Omental fat pad (tissue), 4 donors: ENCODE measurements around the gene ASIC4. TPM values are rescaled to one million over a fixed set of nuclear protein-coding genes. Genes with fewer than 3 reads are reported as not detected.

ENCODE experiments used
- ATAC-seq: fragments of 150-250 bp; one replicate; pipeline ENCODE4 v1.9.1; 2016; ENCODE audit warnings: mild to moderate bottlenecking, moderate library complexity; ENCODE audit not compliant: low FRiP score
- DNase-seq: peaks from one replicate; pipeline ENCODE4 v3.0.0-alpha.2; 2019; ENCODE audit warnings: low spot score
- CTCF ChIP-seq, 3 donors: fragments of 450-650 bp; IDR thresholded peaks; one replicate each; pipeline ENCODE4 v1.5.1; 2016 to 2017; ENCODE audit warnings: antibody characterized with exemption in 3 of 3, mild to moderate bottlenecking in 3 of 3, moderate library complexity in 2 of 3
- total RNA-seq, 4 donors: library from RNA; depleted of rRNA; stranded (reverse); fragments of >200 nt; gene quantifications; one replicate each; pipeline ENCODE4 v1.1.0, GENCODE V29; 2016

ASIC4 gene
- total RNA-seq, 4 donors from 2014 or later, result 0.12 to 0.19 TPM; not detected in 2

- no peak for TF ChIP-seq CTCF (IDR thresholded peaks at IDR 0.05)
- no peak for DNase-seq
- no peak for ATAC-seq
Observed at GRCh38 chr2:219567131-219567530, 52.8 kb downstream of the ASIC4 start.

- no peak for TF ChIP-seq CTCF (IDR thresholded peaks at IDR 0.05)
- no peak for DNase-seq
- ATAC-seq, result no peak
Observed at GRCh38 chr2:219567791-219568361, 53.6 kb downstream of the ASIC4 start.

GRCh38 chr2:219569041-219569440 is 54.8 kb downstream of the ASIC4 start:
- DNase-seq (no peak), ATAC-seq (no peak)
- TF ChIP-seq CTCF (IDR thresholded peaks at IDR 0.05), result no peak

- ATAC-seq (no peak), DNase-seq (no peak)
- no peak for TF ChIP-seq CTCF (IDR thresholded peaks at IDR 0.05)
Observed at GRCh38 chr2:219569635-219570034, 55.4 kb downstream of the ASIC4 start.

- no peak for TF ChIP-seq CTCF (IDR thresholded peaks at IDR 0.05)
- ATAC-seq (peak; percentile 58), DNase-seq (no peak)
Observed at GRCh38 chr2:219570194-219570923, 56.1 kb downstream of the ASIC4 start.

GRCh38 chr2:219570924-219571310 is 56.6 kb downstream of the ASIC4 start:
- no peak for DNase-seq
- no peak for TF ChIP-seq CTCF (IDR thresholded peaks at IDR 0.05)
- ATAC-seq, result peak; percentile 24
